IMR-90 (cell line): ENCODE results near the gene GRID2IP. TPM values are rescaled to one million over a fixed set of nuclear protein-coding genes. Genes with fewer than 3 reads are reported as not detected.

Experiments
- ATAC-seq: fragments of 200-7000 bp; cut with Tn5 transposase; 2 replicates; pipeline ENCODE4 v1.9.1; 2020; ENCODE audit warnings: low read depth, mild to moderate bottlenecking, moderate library complexity
- BruUV-seq: library from RNA; stranded (reverse); fragments of 400-500 nt; replicated peaks from 2 replicates; lab custom pipeline; 2021; lab: Mats Ljungman, UMichigan
- CTCF ChIA-PET: fragments of 300-600 bp; formaldehyde crosslinking; extraction: SDS; loops from one replicate; lab custom pipeline; 2021; ENCODE audit warnings: antibody characterized with exemption; lab: Yijun Ruan, JAX
- POLR2A ChIA-PET: fragments of 300-600 bp; sonication (Branson Sonifier 250); formaldehyde crosslinking; loops from one replicate; lab custom pipeline; 2022; ENCODE audit warnings: antibody characterized with exemption; ENCODE audit not compliant: unreplicated experiment; lab: Charles Lee
- DNase-seq: peaks from one replicate; pipeline ENCODE4 v3.0.0; 2013
- H2AFZ ChIP-seq: replicated peaks from 2 replicates; pipeline ENCODE3; 2013; ENCODE audit warnings: low read length, mild to moderate bottlenecking; ENCODE audit not compliant: poor library complexity
- H2AK5ac ChIP-seq: 2 replicates; pipeline ENCODE4 v1.6.1; 2013; ENCODE audit warnings: low read depth, low read length, inconsistent platforms
- H2AK9ac ChIP-seq: replicated peaks from 2 replicates; pipeline ENCODE3; 2013; ENCODE audit warnings: mild to moderate bottlenecking, low read depth, low read length, moderate library complexity; ENCODE audit not compliant: poor library complexity
- H2BK120ac ChIP-seq: 2 replicates; pipeline ENCODE4 v1.6.1; 2013; ENCODE audit warnings: low read depth, low read length, inconsistent platforms
- H2BK15ac ChIP-seq: 3 replicates; pipeline ENCODE4 v1.6.1; 2013; ENCODE audit warnings: low read depth, low read length, inconsistent platforms
- H2BK20ac ChIP-seq: 2 replicates; pipeline ENCODE4 v1.6.1; 2013; ENCODE audit warnings: low read depth, mild to moderate bottlenecking, inconsistent platforms, low read length, moderate library complexity
- H2BK5ac ChIP-seq: 2 replicates; pipeline ENCODE4 v1.6.1; 2013; ENCODE audit warnings: mild to moderate bottlenecking, low read depth, low read length, inconsistent platforms; ENCODE audit not compliant: poor library complexity, severe bottlenecking
- H3K14ac ChIP-seq: replicated peaks from 2 replicates; pipeline ENCODE4 v1.6.1; 2013; ENCODE audit warnings: low read depth, low read length, inconsistent platforms
- H3K18ac ChIP-seq: 2 replicates; pipeline ENCODE4 v1.6.1; 2013; ENCODE audit warnings: low read depth, low read length, control low read depth
- H3K23ac ChIP-seq: 2 replicates; pipeline ENCODE4 v1.6.1; 2013; ENCODE audit warnings: low read depth, low read length, inconsistent platforms
- H3K27ac ChIP-seq: 2 replicates; pipeline ENCODE4 v1.5.1; 2013; ENCODE audit warnings: mild to moderate bottlenecking, control low read depth, low read length; ENCODE audit not compliant: insufficient read depth
- H3K27me3 ChIP-seq: 2 replicates; pipeline ENCODE4 v1.6.1; 2013; ENCODE audit warnings: low read length; ENCODE audit not compliant: control insufficient read depth, insufficient read depth
- H3K36me3 ChIP-seq: 2 replicates; pipeline ENCODE4 v1.6.1; 2013; ENCODE audit warnings: low read length, mixed read lengths; ENCODE audit not compliant: control insufficient read depth, insufficient read depth
- H3K4ac ChIP-seq: 2 replicates; pipeline ENCODE4 v1.6.1; 2013; ENCODE audit warnings: low read depth, low read length, inconsistent platforms
- H3K4me1 ChIP-seq: 2 replicates; pipeline ENCODE4 v1.6.1; 2013; ENCODE audit warnings: low read length, mixed read lengths; ENCODE audit not compliant: control insufficient read depth, insufficient read depth
- H3K4me2 ChIP-seq: 2 replicates; pipeline ENCODE4 v1.6.1; 2013; ENCODE audit warnings: low read depth, mild to moderate bottlenecking, control low read depth, low read length, moderate library complexity
- H3K4me3 ChIP-seq: 2 replicates; pipeline ENCODE4 v1.5.1; 2013; ENCODE audit warnings: low read depth, mild to moderate bottlenecking, control low read depth, low read length, moderate library complexity; ENCODE audit not compliant: insufficient read depth
- H3K56ac ChIP-seq: 2 replicates; pipeline ENCODE4 v1.6.1; 2013; ENCODE audit warnings: low read length, inconsistent platforms; ENCODE audit not compliant: insufficient read depth; ENCODE audit errors: extremely low read depth
- H3K79me1 ChIP-seq, 2 experiments: 2 replicates each; pipeline ENCODE4 v1.6.1; 2013; ENCODE audit warnings: low read length in 2 of 2, inconsistent platforms in 1 of 2, low read depth in 1 of 2
- H3K9ac ChIP-seq: 2 replicates; pipeline ENCODE4 v1.6.1; 2013; ENCODE audit warnings: low read depth, low read length, control low read depth
- H3K9me1 ChIP-seq: 2 replicates; pipeline ENCODE4 v1.6.1; 2013; ENCODE audit warnings: low read length, inconsistent platforms; ENCODE audit not compliant: insufficient read depth
- H3K9me3 ChIP-seq: 2 replicates; pipeline ENCODE4 v1.6.1; 2013; ENCODE audit warnings: low read length; ENCODE audit not compliant: control insufficient read depth, insufficient read depth
- H4K20me1 ChIP-seq: 2 replicates; pipeline ENCODE4 v1.6.1; 2013; ENCODE audit warnings: low read length, inconsistent platforms; ENCODE audit not compliant: insufficient read depth
- H4K5ac ChIP-seq: 2 replicates; pipeline ENCODE4 v1.6.1; 2013; ENCODE audit warnings: mild to moderate bottlenecking, low read depth, low read length, control low read depth
- H4K8ac ChIP-seq, 2 experiments: 2 replicates each; pipeline ENCODE4 v1.6.1; 2013; ENCODE audit warnings: low read depth in 2 of 2, low read length in 2 of 2, control low read depth in 1 of 2, inconsistent platforms in 1 of 2
- H4K91ac ChIP-seq: 2 replicates; pipeline ENCODE4 v1.6.1; 2013; ENCODE audit warnings: low read depth, low read length, inconsistent platforms; ENCODE audit not compliant: insufficient read depth
- MXI1 ChIP-seq: IDR thresholded peaks from 2 replicates; pipeline ENCODE4 v1.6.1; 2012; ENCODE audit warnings: low read depth, mild to moderate bottlenecking, low read length, moderate library complexity, borderline replicate concordance
- WGBS, 2 experiments: methylation state at CpG; one replicate each; pipeline versions ENCODE4 v1.1.5 to v1.1.7; 2013; ENCODE audit warnings: missing lambda C conversion rate in 2 of 2; ENCODE audit not compliant: insufficient read length in 1 of 2; ENCODE audit errors: extremely low coverage in 2 of 2; 5-methylcytosine and 5-hydroxymethylcytosine counted together
- dilution Hi-C: fragments of 300-500 bp; cut with HindIII; formaldehyde crosslinking; loops from one replicate; pipeline ENCODE4 v1.14.3; 2018; ENCODE audit warnings: low sequenced_read_pairs; ENCODE audit not compliant: unreplicated experiment
- in situ Hi-C: fragments of 300-500 bp; cut with MboI; formaldehyde crosslinking; loops from 3 replicates; pipeline ENCODE4 v1.14.3; 2019; ENCODE audit warnings: low sequenced_read_pairs, inconsistent platforms, mixed read lengths
- intact Hi-C: fragments of 100-400 bp; cut with micrococcal nuclease; formaldehyde crosslinking; loops from 2 replicates; pipeline ENCODE4 v1.10.0; 2022
- polyA plus RNA-seq, 3 experiments: library from polyadenylated mRNA; depleted of rRNA; stranded (reverse); fragments of >200 nt; gene quantifications; 2 replicates each; pipeline ENCODE4 v1.2.3, GENCODE V29; 2012; ENCODE audit warnings: low replicate concordance in 1 of 3
- total RNA-seq: library from RNA; depleted of rRNA; stranded (reverse); fragments of >200 nt; gene quantifications from 2 replicates; pipeline ENCODE4 v1.2.3, GENCODE V29; 2012

GRID2IP gene
- total and polyA plus RNA-seq, 2 of the 4 experiments (the other 2 are of a cell fraction), result not detected

GRCh38 chr7:6532516-6532915, 18.7 kb downstream of the GRID2IP start:
- TF ChIP-seq MXI1, result no peak
- CTCF ChIA-PET, result no interaction called here
- dilution Hi-C loops, result no loop called here

More at GRCh38 chr7:6532516-6532915, 18.7 kb downstream of the GRID2IP start:
- Histone ChIP-seq H3K4me2 (no peak overlapping the region), H4K91ac (no peak overlapping the region), H3K9me3 (no peaks in the 10 kb centered on the region), H3K36me3 (no peaks in the 10 kb centered on the region), H3K9ac (no peak overlapping the region), H2BK15ac (no peak overlapping the region), H3K23ac (no peak overlapping the region), H3K27me3 (peaks cover 69% of the 10 kb centered on the region), H2AK5ac (no peak overlapping the region), H3K9me1 (no peaks in the 10 kb centered on the region), H2AFZ (no peak overlapping the region), H2BK120ac (no peak overlapping the region), H2BK20ac (no peak overlapping the region), H4K20me1 (no peaks in the 10 kb centered on the region), H3K4me3 (no peak overlapping the region), H3K14ac (no peak overlapping the region), H3K4me1 (no peaks in the 10 kb centered on the region), H3K27ac (no peak overlapping the region), H3K56ac (no peak overlapping the region), H2BK5ac (no peak overlapping the region), H4K5ac (no peak overlapping the region), H3K79me1 (no peaks in the 10 kb centered on the region), H2AK9ac (peak overlapping the region; percentile 6), H3K4ac (no peak overlapping the region), H3K18ac (no peak overlapping the region), H4K8ac (no peak overlapping the region)
- no peak for ATAC-seq
- in situ Hi-C loops (no loop called here), intact Hi-C loops (no loop called here)
- WGBS, 2 experiments, result 40% methylated on average over 6 of the region's 7 CpGs; no CpG with 5 or more reads in 1 of the 2 experiments
- POLR2A ChIA-PET, result no interaction called here
- BruUV-seq, result no TSS peak
- no peak for DNase-seq
